Measurements from ENCODE around the gene NPIPA1.
A peak's percentile ranks its signal among the peaks of the same experiment; 100 is the strongest.
"Not testable (repeated sequence)": the region's sequence is repeated elsewhere in the genome, so short reads cannot be mapped to it uniquely, and the experiment has no call there.

NPIPA1 gene

GRCh38 chr16:14930971-14931370 lies 6.3 kb upstream of the NPIPA1 start:
- not testable (repeated sequence) for DNase-seq

- DNase-seq: not testable (repeated sequence)
Observed at GRCh38 chr16:14932581-14933375, 4.5 kb upstream of the NPIPA1 start.

- not testable (repeated sequence) for DNase-seq
Observed at GRCh38 chr16:14937994-14938393, 751 bp downstream of the NPIPA1 start.

- DNase-seq: not testable (repeated sequence)
Observed at GRCh38 chr16:14942686-14943085, 5.4 kb downstream of the NPIPA1 start.

- no peak for DNase-seq
Observed at GRCh38 chr16:14955546-14956231, 18.4 kb downstream of the NPIPA1 start.

GRCh38 chr16:14957576-14958322 lies 20.5 kb downstream of the NPIPA1 start:
- DNase-seq: no peak

- peak; percentile 13 for DNase-seq
Observed at GRCh38 chr16:14958323-14958600, 21.0 kb downstream of the NPIPA1 start.

- no peak for DNase-seq
Observed at GRCh38 chr16:14958970-14959369, 21.7 kb downstream of the NPIPA1 start.

GRCh38 chr16:14961405-14962186 lies 24.4 kb downstream of the NPIPA1 start:
- DNase-seq: no peak

GRCh38 chr16:14963281-14964173 lies 26.3 kb downstream of the NPIPA1 start:
- DNase-seq: no peak

GRCh38 chr16:14965328-14965727 lies 28.1 kb downstream of the NPIPA1 start:
- no peak for DNase-seq

GRCh38 chr16:14969795-14970194 lies 32.6 kb downstream of the NPIPA1 start:
- not testable (repeated sequence) for DNase-seq

- DNase-seq: not testable (repeated sequence)
Observed at GRCh38 chr16:14971621-14972228, 34.5 kb downstream of the NPIPA1 start.

- not testable (repeated sequence) for DNase-seq
Observed at GRCh38 chr16:14973785-14974322, 36.6 kb downstream of the NPIPA1 start.

GRCh38 chr16:14974331-14974655 lies 37.0 kb downstream of the NPIPA1 start:
- DNase-seq: not testable (repeated sequence)

- DNase-seq: peak; percentile 94
Observed at GRCh38 chr16:14974656-14975417, 37.6 kb downstream of the NPIPA1 start, which contains the start of gene PDXDC1. PDXDC1 (plus strand) TSS chr16:14975026; CDS start chr16:14975200, 174 bp downstream.

- DNase-seq: peak; percentile 14
Observed at GRCh38 chr16:14975418-14976194, 38.4 kb downstream of the NPIPA1 start.

GRCh38 chr16:14976971-14977736 lies 39.9 kb downstream of the NPIPA1 start:
- DNase-seq: not testable (repeated sequence)

GRCh38 chr16:14978281-14978680 lies 41.0 kb downstream of the NPIPA1 start:
- not testable (repeated sequence) for DNase-seq

Data from inflammatory macrophage treated with lipopolysaccharide for 4 hours (primary cell).